ENCODE results near the gene FAM89B.

FAM89B gene

GRCh38 chr11:65593518-65594414 lies 21.4 kb downstream of the FAM89B start:
- H3K4me3 ChIP-seq (ENCODE audit: low read depth, low read length) = no peak overlapping the region
- no peak for DNase-seq (ENCODE audit: low read depth)
- TF ChIP-seq CTCF (IDR thresholded peaks at IDR 0.05; ENCODE audit: control insufficient read depth, extremely low read depth, insufficient read depth) = peak; percentile 61

- TF ChIP-seq CTCF (IDR thresholded peaks at IDR 0.05; ENCODE audit: control insufficient read depth, extremely low read depth, insufficient read depth) = no peak
- no peak for DNase-seq (ENCODE audit: low read depth)
These were observed 22.8 kb downstream of the FAM89B start for GRCh38 chr11:65595131-65595530.

GRCh38 chr11:65595543-65596281 lies 23.4 kb downstream of the FAM89B start, which contains the start of gene KCNK7:
Gene KCNK7 (minus strand): TSS chr11:65595800. CDS start chr11:65595772, 28 bp downstream.
- no peak within 1 kb of the TSS for H3K4me3 ChIP-seq (ENCODE audit: low read depth, low read length)
- DNase-seq (ENCODE audit: low read depth) = no peak
- TF ChIP-seq CTCF (IDR thresholded peaks at IDR 0.05; ENCODE audit: control insufficient read depth, extremely low read depth, insufficient read depth) = no peak

More at GRCh38 chr11:65595131-65595530, 22.8 kb downstream of the FAM89B start:
- H3K4me3 ChIP-seq (ENCODE audit: low read depth, low read length) = no peak overlapping the region

DNA sequence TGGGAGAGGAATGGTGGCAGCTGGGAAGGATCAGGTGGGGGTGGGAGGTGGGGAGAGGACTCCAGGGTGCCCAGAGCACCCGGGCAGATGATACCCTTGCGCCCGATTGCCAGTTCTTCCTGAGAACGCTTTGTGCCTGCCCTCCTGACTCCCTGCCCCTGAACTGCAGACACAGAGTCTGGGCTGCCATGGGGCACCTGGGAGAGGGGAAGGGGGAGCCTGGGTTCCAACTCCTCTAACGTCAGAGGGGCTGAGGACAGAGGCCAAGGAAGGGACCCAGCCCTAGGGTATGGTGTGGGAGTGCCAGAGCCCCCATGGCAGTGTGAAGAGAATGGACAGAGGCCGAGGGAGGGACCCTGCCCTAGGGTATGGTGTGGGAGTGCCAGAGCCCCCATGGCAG lies 24.2 kb downstream of the FAM89B start:
- DNase-seq (ENCODE audit: low read depth) = no peak
- TF ChIP-seq CTCF (IDR thresholded peaks at IDR 0.05; ENCODE audit: control insufficient read depth, extremely low read depth, insufficient read depth) = no peak
- H3K4me3 ChIP-seq (ENCODE audit: low read depth, low read length) = no peak overlapping the region

- no peak overlapping the region for H3K4me3 ChIP-seq (ENCODE audit: low read depth, low read length)
- DNase-seq (ENCODE audit: low read depth) = no peak
- no peak for TF ChIP-seq CTCF (IDR thresholded peaks at IDR 0.05; ENCODE audit: control insufficient read depth, extremely low read depth, insufficient read depth)
These were observed 25.9 kb downstream of the FAM89B start for GRCh38 chr11:65598258-65598699.

DNA sequence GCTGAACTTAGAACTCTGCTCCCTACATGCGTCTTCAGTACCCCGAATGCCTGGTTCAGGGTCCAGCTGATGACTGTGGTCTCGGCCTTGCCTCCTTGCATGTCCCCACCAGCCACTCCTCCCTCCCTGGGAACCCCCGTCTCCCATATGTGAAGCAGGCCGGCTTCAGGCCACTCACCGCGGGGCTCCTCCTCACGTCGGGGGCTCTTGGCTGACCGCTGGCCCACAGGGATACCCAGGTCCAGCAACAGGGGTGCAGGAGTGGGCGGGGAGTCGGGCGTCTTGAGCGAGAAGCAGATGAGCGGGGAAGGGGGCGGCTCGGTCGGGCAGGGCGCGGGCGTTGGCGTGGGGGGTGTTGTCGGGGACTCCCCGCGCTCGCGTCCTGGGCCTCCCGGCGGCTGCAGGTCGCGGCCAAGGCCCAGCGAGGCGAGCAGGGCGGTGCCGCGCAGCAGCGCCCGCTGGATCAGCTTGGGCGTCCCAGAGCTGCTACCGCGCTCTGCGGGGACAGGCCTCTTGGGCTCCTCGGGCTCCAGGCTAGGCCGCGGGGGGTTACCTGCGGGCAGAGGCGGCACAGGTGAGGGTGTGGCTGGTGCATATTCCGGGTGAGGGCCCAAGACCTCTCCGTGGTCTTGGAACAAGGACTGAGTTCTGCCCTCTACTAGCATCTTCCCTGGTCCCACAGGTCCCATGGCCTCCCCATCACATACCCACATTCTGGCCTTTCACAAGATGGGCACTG lies 27.0 kb downstream of the FAM89B start:
- H3K4me3 ChIP-seq (ENCODE audit: low read depth, low read length) = no peak overlapping the region
- no peak for DNase-seq (ENCODE audit: low read depth)
- TF ChIP-seq CTCF (IDR thresholded peaks at IDR 0.05; ENCODE audit: control insufficient read depth, extremely low read depth, insufficient read depth) = no peak

Data from LNCaP clone FGC (cell line).